Kidney (tissue), 14 donors: ENCODE results near the gene BAIAP2L2. TPM values are rescaled to one million over a fixed set of nuclear protein-coding genes. Genes with fewer than 3 reads are reported as not detected.

Experiments
- DNase-seq, 5 donors: peaks; one replicate each; pipeline ENCODE4 v3.0.0-alpha.2; 2013 to 2020
- FAIRE-seq: peaks from 2 replicates; lab custom pipeline; 2012; peaks lifted over from hg19 to GRCh38; lab: Jason Lieb, UNC
- H3K27ac ChIP-seq, 2 donors: one replicate each; pipeline ENCODE4 v1.7.0; 2013; ENCODE audit warnings: low read depth in 2 of 2, low read length in 2 of 2, inconsistent platforms in 1 of 2
- H3K27me3 ChIP-seq: one replicate; pipeline ENCODE4 v1.7.1; 2013; ENCODE audit warnings: low read length, inconsistent platforms; ENCODE audit not compliant: control insufficient read depth, insufficient read depth
- H3K36me3 ChIP-seq, 3 donors: one replicate each; pipeline versions ENCODE4 v1.7.0 to v1.7.1; 2013; ENCODE audit warnings: low read length in 3 of 3, control low read depth in 1 of 3, inconsistent platforms in 1 of 3; ENCODE audit not compliant: insufficient read depth in 3 of 3, control insufficient read depth in 2 of 3
- H3K4me1 ChIP-seq, 3 donors: one replicate each; pipeline versions ENCODE4 v1.7.0 to v1.7.1; 2013; ENCODE audit warnings: low read length in 3 of 3, inconsistent platforms in 1 of 3, low read depth in 1 of 3; ENCODE audit not compliant: control insufficient read depth in 2 of 3, insufficient read depth in 2 of 3
- H3K4me3 ChIP-seq, 3 donors: one replicate each; pipeline versions ENCODE4 v1.7.0 to v1.8.1; 2013; ENCODE audit warnings: low read length in 3 of 3, control low read depth in 1 of 3, inconsistent platforms in 1 of 3
- H3K9ac ChIP-seq, 3 donors: one replicate each; pipeline versions ENCODE4 v1.7.0 to v1.7.1; 2013; ENCODE audit warnings: low read length in 3 of 3, control low read depth in 1 of 3, inconsistent platforms in 1 of 3
- H3K9me3 ChIP-seq, 3 donors: one replicate each; pipeline versions ENCODE4 v1.7.0 to v1.7.1; 2013; ENCODE audit warnings: low read length in 3 of 3, control low read depth in 1 of 3, inconsistent platforms in 1 of 3; ENCODE audit not compliant: control insufficient read depth in 2 of 3, insufficient read depth in 1 of 3
- intact Hi-C: fragments of 100-400 bp; cut with DNase I; formaldehyde crosslinking; loops from one replicate; pipeline ENCODE4 v1.11.1; 2022
- polyA plus RNA-seq: library from polyadenylated mRNA; stranded (reverse); fragments of 350-450 nt; fragmentation: Illumina TruSeq; extraction: RNeasy Lipid Tissue Mini Kit (QIAGEN cat#74804); gene quantifications from one replicate; pipeline ENCODE4 v1.2.3, GENCODE V29; 2014; ENCODE audit warnings: low read depth, low replicate concordance; ENCODE audit not compliant: insufficient read depth
- total RNA-seq: library from RNA; stranded (reverse); fragmentation: NEBNext Ultra II Directional; extraction: Animal tissue kit (Norgen Biotek cat#: 25700); gene quantifications from one replicate; pipeline ENCODE4 v1.2.1, GENCODE V29; 2021
- TF ChIP-seq, protein P1 (sequence below): IDR thresholded peaks from 3 replicates; pipeline ENCODE4 v1.5.1; 2012; ENCODE audit warnings: mild to moderate bottlenecking, moderate library complexity, borderline replicate concordance; ENCODE audit not compliant: insufficient read depth; ENCODE audit errors: extremely low read depth
- donor health status: control.
- donor health status: control.
- donor health status: control.
- donor health status: control.
- donor health status: control.
- donor health status: DM: yes; HTN: yes; CAD: no.
- donor health status: Normal renal cell carcinoma (clear cell type).

BAIAP2L2 gene
- total and polyA plus RNA-seq, 2 donors from 2014 or later, result 9.7 to 27.8 TPM

DNA sequence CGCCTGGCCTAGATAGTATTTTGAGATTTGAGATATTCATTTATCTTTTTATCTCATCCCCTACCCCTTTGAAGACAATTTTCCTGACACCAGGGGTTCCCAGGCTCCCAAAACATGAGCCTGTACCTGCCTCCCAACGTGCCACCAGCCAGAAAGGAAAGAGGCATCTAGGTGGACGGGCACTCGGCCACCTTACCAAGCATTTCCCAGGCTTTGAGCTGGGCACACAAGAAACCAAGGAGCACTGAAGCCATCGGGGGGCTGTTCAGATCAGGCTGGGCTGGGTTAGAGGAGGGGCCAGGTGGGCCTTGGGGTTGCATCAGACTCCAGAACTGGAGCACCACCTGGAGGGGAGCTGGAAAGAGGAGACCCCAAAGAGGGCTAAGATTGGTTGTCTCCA, 28.5 kb upstream of the BAIAP2L2 start:
- intact Hi-C loops, result no loop called here

DNA sequence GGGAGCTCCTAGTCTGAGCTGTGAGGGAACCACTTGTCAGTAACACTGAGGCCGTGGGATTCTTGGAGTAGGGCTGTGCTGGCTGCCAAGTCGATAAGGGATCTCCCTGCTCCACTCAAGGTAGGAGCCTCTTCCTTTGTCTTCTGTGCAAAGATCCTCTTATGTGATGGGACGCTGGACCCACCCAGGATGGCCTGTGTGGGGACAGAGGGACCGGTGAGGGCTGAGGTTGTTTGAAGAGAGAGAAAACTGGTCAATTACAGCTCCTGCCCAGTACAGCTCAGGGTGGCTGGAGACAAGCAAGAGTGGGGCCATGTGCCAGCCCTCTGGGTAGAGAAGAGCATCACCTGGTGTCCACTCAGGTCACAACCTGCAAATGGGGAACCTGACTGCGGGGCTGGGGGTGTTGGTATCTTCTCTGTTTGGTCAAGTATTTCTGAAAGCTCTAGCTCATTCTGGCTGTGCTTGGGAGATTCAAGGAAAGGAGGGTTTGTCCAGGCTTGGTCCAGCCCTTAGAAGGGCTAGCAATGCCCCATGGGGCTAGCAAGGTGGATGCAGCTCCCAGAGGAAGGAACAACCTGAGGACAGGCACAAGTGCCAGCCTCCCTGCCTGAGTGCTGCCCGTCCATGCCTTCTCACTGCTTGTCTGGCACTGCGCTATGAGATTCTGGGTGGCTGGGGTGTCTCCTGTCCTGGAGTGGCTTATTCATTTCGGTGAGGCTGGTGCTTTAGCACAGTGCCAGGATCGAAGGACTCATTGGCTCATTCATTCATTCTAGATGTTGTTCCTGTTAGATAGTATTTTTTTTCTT, 27.6 kb upstream of the BAIAP2L2 start:
- no peaks in the 10 kb centered on the region for H3K9me3 ChIP-seq
- intact Hi-C loops, result no loop called here
- no peaks in the 10 kb centered on the region for H3K4me1 ChIP-seq
- DNase-seq (peak in 1 of 5 donors; percentile 33), FAIRE-seq (no peak)
- H3K27me3 ChIP-seq, result no peaks in the 10 kb centered on the region
- H3K4me3 ChIP-seq, result no peak overlapping the region
- TF ChIP-seq, protein P1, sequence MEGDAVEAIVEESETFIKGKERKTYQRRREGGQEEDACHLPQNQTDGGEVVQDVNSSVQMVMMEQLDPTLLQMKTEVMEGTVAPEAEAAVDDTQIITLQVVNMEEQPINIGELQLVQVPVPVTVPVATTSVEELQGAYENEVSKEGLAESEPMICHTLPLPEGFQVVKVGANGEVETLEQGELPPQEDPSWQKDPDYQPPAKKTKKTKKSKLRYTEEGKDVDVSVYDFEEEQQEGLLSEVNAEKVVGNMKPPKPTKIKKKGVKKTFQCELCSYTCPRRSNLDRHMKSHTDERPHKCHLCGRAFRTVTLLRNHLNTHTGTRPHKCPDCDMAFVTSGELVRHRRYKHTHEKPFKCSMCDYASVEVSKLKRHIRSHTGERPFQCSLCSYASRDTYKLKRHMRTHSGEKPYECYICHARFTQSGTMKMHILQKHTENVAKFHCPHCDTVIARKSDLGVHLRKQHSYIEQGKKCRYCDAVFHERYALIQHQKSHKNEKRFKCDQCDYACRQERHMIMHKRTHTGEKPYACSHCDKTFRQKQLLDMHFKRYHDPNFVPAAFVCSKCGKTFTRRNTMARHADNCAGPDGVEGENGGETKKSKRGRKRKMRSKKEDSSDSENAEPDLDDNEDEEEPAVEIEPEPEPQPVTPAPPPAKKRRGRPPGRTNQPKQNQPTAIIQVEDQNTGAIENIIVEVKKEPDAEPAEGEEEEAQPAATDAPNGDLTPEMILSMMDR, result no peak
- no peak overlapping the region for H3K9ac ChIP-seq
- peaks cover 0 to 7% (median 7%) of the 10 kb centered on the region in 3 donors for H3K36me3 ChIP-seq
- H3K27ac ChIP-seq, result no peak overlapping the region

More for the DNA sequence above, 28.5 kb upstream of the BAIAP2L2 start:
- no peak overlapping the region for H3K27ac ChIP-seq
- TF ChIP-seq, protein P1, result no peak
- no peaks in the 10 kb centered on the region for H3K27me3 ChIP-seq
- FAIRE-seq, result no peak
- H3K9ac ChIP-seq, result no peak overlapping the region
- H3K9me3 ChIP-seq, result no peaks in the 10 kb centered on the region
- no peaks in the 10 kb centered on the region for H3K4me1 ChIP-seq
- no peak overlapping the region for H3K4me3 ChIP-seq
- peak in 1 of 5 donors; percentile 12 for DNase-seq
- H3K36me3 ChIP-seq, result peaks cover 0 to 7% (median 5%) of the 10 kb centered on the region in 3 donors

GRCh38 chr22:38136607-38137006, 26.1 kb upstream of the BAIAP2L2 start:
- TF ChIP-seq, protein P1, result no peak
- intact Hi-C loops, result no loop called here

More at GRCh38 chr22:38136607-38137006, 26.1 kb upstream of the BAIAP2L2 start:
- Histone ChIP-seq H3K9ac (no peak overlapping the region), H3K36me3 (peaks cover 0 to 5% (median 3%) of the 10 kb centered on the region in 3 donors), H3K27me3 (no peaks in the 10 kb centered on the region), H3K4me3 (no peak overlapping the region), H3K4me1 (no peaks in the 10 kb centered on the region), H3K27ac (no peak overlapping the region), H3K9me3 (no peaks in the 10 kb centered on the region)
- DNase-seq (no peak), FAIRE-seq (no peak)
